Measurements from ENCODE around the gene STAM.

DNA sequence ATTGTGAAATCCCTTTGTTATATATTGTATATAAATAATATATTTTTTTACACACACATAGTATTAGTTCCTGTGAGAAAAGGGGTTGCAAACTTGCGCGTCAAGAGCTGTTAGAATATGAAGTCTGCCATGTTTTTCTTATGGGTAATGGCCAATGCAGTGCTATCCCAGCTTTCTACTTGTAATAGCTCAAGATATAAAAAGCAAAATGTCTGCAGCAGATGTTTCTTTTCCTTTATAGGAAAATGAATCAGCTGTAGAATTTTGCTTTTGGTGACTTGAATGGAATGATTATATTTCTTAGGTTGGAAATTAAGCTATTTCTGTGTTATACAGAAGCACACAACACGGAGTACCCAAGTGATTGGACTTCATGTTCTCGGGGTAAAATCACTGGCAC lies 54.7 kb downstream of the STAM start:
- TF ChIP-seq, protein P1, sequence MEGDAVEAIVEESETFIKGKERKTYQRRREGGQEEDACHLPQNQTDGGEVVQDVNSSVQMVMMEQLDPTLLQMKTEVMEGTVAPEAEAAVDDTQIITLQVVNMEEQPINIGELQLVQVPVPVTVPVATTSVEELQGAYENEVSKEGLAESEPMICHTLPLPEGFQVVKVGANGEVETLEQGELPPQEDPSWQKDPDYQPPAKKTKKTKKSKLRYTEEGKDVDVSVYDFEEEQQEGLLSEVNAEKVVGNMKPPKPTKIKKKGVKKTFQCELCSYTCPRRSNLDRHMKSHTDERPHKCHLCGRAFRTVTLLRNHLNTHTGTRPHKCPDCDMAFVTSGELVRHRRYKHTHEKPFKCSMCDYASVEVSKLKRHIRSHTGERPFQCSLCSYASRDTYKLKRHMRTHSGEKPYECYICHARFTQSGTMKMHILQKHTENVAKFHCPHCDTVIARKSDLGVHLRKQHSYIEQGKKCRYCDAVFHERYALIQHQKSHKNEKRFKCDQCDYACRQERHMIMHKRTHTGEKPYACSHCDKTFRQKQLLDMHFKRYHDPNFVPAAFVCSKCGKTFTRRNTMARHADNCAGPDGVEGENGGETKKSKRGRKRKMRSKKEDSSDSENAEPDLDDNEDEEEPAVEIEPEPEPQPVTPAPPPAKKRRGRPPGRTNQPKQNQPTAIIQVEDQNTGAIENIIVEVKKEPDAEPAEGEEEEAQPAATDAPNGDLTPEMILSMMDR (IDR thresholded peaks at IDR 0.05), result no peak
- no peak for TF ChIP-seq POLR2A (IDR thresholded peaks at IDR 0.05)
